Fibroblast of lung (primary cell): ENCODE results near the gene SCAF8.
"Not testable (repeated sequence)": the region's sequence is repeated elsewhere in the genome, so short reads cannot be mapped to it uniquely, and the experiment has no call there.

Source experiments
- CTCF ChIP-seq, 2 donors: IDR thresholded peaks in 1 of 2; conservative IDR thresholded peaks in 1 of 2; 1 replicate in 1 of 2; 2 replicates in 1 of 2; pipeline ENCODE4 v1.5.1; 2011 to 2012; ENCODE audit warnings: low read length in 2 of 2, control low read depth in 1 of 2, inconsistent platforms in 1 of 2, low read depth in 1 of 2, mild to moderate bottlenecking in 1 of 2
- EZH2 ChIP-seq: IDR thresholded peaks from 2 replicates; pipeline ENCODE4 v1.5.1; 2012; ENCODE audit warnings: low read length, control low read depth, mild to moderate bottlenecking; ENCODE audit errors: missing control alignments

GRCh38 chr6:154811663-154812062, 78.4 kb downstream of the SCAF8 start:
- not testable (repeated sequence) for TF ChIP-seq CTCF (conservative IDR thresholded peaks at IDR 0.05 in 1 of 2, IDR thresholded peaks at IDR 0.05 in 1 of 2; ENCODE audit: low read depth in 1 of 2, low read length in 2 of 2); EZH2
